Ecto neural progenitor cell (in vitro differentiated cells): ENCODE data around the gene CDC45.
"Not testable (repeated sequence)": the region's sequence is repeated elsewhere in the genome, so short reads cannot be mapped to it uniquely, and the experiment has no call there.

ENCODE experiments used
- DNase-seq: peaks from one replicate; pipeline ENCODE4 v3.0.0-alpha.2; 2018; ENCODE audit warnings: low spot score

The CDC45 gene

GRCh38 chr22:19479355-19480172 lies at the start of gene CDC45:
Gene CDC45, plus strand, starts transcription at chr22:19479920. Its CDS starts 49 bp downstream, at chr22:19479969.
- DNase-seq: peak; percentile 96

DNA sequence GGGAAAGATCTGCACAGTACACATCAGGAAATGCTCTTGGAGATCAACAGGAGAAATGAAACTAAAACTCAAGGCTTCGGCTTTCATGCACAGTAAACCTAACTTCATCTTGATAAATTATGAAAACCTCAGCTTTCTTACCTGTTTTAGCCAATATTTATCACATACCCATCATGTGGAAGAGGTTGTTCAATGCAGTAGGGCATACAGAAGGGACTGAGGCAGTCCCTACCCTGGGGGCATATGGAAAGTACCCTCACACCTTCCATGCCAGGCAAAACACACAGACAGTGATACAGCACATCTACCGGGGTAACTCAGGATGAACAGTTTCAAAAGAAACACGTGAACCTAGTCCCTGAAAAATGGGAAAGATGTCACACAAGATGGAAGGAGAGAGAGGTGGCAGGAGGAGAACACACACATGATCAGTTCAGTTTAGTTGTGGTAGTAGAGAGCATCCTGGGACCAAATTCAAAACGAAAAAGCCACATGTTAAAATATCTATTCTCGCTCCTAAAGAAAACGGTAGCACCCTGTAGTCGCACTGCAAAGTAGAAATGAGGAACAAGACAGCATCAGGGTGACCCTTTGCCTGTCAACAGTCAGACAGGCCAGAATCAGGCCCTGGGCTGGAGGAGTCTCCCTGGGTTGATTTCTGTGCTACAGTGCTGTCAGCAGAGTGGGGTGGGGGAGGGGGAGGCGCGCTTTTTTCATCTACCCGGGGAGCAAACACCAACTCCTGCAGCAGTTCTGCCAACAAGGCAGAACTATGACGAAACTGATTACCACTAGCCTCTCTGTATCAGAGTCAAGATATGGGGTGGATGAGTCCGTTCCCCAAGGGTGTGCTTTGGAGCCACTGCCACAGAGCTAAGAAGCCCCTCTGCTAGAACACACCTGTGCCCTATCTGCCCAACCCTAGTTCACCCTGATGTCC lies 49.5 kb upstream of the CDC45 start:
- no peak for DNase-seq

- DNase-seq: peak; percentile 66
Observed at GRCh38 chr22:19430890-19431541, 48.7 kb upstream of the CDC45 start.

DNA sequence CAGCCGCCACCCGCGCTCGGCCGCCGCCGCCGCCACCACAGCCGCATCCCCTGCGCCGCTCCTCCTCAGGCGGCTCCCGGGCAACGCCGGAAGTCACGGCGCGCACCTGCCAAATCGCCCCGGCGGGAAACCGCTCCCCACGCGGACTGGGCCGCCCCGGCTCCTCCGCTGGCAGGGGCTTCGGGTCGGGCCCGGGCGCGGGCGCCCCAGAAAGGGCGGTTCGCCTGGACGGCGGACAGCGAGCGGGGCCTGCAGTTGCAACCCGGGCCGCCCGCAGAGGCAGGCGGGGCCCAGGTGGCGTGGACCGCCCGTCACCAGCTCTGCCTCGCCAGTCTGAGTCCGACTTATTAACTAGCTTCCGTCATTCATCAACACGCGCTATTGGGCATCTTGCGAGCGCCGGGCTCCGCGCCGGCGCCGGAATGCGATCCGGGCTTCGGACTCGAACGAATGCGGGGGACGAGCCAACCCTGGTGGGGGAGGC lies 48.0 kb upstream of the CDC45 start, which contains the start of gene HIRA:
HIRA (minus strand) TSS at position 85 of the 484 bp plus-strand sequence. CDS start 257 bp downstream, outside the sequence.
- peak; percentile 92 for DNase-seq

DNA sequence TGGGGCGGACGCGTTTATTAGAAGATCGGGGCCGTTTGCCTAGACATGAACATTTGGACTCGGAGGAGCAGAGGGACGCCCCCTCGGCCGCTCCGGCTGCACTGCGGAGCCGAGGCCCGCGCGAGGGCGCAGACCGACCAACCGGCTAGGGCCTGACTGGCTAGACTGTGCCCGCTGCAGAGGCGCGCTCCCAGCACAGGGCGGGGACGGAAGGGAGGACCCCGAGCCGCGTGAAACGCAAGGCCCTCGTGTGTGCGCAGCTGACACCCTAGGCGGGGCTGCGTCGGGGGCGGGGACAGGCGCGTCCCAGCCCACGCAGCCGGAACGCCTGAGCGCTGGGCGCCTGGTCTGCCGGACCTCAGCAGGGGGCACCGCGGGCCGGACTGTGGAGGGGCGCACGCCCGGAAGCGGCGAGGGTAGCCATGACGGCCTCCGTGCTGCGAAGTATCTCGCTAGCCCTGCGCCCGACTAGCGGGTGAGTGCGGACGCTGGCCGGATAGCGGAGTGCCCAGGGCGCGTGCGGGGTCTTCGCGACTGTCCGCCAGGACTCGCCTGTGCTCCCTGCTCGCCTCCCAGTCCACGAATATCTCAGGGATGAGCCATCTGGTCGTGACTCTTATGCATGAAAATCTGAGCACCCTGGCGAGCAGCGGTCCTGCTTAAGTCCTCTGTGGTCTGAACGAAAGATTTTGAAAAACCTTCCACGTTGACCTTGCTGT lies 47.4 kb upstream of the CDC45 start, which contains the start of gene MRPL40:
MRPL40 (plus strand) TSS at position 413 of the 719 bp plus-strand sequence; CDS start at position 423, 10 bp downstream.
- peak; percentile 92 for DNase-seq

DNA sequence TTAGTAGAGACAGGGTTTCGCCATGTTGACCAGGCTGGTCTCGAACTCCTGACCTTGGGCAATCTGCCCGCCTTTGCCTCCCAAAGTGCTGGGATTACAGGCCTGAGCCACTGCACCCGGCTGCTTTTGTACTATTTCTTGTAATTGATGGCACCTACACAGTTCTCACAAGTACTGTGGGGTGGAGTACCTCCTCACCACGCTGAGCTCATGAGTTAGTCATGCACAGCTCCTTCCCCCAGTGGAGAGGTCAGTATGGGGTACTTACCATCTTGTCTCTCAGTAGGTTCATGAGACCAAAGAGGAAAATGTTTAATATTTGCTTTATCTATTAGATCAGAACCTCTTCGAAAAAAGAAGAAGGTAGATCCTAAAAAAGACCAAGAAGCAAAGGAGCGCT lies 45.3 kb upstream of the CDC45 start:
- no peak for DNase-seq

GRCh38 chr22:19434829-19435580 lies 44.7 kb upstream of the CDC45 start:
- DNase-seq: no peak

- not testable (repeated sequence) for DNase-seq
Observed at GRCh38 chr22:19436444-19437161, 43.1 kb upstream of the CDC45 start.

- no peak for DNase-seq
Observed at GRCh38 chr22:19438298-19438697, 41.4 kb upstream of the CDC45 start.

DNA sequence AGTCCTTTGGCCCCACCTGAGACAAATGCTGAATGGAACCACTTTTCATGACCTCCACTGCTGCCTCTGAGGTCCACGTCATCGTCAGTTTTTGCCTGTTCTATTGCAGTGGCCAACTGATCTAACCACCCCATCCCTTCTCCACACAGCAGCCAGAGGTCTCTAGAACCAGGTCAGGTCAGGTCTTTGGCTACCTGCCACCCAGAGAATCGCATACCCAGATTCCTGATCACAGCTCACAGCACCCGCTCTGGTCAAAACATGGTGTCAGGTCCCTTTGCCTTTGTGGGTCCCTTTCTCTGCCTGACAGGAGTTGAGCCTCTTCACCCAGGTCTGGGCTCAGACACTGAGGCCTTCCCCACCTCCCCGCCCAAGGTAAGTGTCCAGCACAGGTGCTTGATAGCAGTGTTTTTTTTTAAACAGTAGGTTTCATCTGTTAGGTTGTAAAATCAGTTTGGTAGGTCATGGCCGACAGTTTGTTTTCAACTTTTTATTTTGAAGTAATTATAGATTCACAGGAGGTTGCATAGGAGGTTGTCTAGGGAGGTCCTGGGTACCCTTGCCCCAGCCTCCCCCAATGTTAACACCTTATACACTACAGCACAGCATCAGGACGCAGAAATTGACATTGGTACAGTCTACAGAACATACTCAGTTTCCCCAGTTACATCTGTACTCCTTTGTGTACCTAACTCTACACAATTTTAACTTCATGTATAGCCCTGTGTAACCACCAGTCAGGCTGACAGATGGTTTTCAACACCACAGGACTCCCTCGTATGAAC lies 39.1 kb upstream of the CDC45 start:
- no peak for DNase-seq

DNA sequence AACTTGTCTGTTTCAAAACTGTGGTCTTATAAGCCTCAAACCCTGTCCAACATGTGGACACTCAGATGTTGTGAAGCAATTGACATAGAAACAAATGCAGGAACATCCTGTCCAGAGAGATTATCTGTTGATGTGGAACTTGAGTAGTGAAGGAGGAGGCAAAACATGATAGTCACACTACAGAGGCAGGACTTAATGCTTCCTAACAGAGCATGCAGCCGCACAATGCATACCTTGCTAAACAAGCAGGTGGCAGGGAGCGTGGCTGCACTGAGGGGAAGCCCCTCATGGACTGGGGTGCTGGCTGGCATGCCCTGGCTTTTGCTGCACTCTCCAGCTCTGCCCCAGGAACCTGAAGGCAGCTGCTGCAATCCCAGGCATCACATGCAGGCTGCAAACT lies 37.6 kb upstream of the CDC45 start:
- no peak for DNase-seq

GRCh38 chr22:19443544-19444211 lies 36.0 kb upstream of the CDC45 start:
- DNase-seq: no peak

GRCh38 chr22:19445279-19445982 lies 34.3 kb upstream of the CDC45 start:
- not testable (repeated sequence) for DNase-seq

DNA sequence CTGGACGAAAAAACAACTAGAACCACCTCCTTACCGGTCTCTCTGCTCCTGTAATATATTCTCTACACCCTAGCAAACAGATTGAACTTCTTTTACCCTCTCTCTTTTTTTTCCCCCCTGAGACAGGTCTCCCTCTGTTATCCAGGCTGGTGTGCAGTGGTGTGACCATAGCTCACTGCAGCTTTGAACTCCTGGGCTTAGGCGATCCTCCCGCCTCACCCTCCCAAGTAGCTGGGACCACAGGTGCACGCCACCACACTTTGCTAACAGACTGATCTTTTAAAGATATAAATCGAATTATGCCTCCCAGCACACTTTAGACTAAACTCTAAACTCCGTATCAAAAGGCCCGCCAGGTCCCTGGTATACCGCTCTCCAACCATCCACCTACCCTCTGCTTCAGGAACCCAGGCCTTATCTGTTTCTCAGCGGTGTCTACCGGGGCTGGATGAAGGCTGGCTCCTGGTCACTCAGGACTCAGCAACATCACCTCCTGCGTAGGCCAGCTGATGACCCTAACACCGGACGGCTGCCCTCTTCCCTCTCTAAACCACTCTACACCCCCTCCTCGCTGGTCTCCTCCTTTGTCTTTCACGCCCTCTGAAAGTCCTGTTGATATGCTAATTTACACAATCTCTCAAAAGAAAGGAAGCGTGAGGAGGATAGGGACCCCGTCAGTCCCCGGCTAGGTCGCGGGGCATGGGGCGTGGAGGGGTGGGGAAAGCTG lies 33.0 kb upstream of the CDC45 start:
- no peak for DNase-seq

- DNase-seq: peak; percentile 94
Observed at GRCh38 chr22:19447330-19448075, 32.2 kb upstream of the CDC45 start, which contains the start of gene C22orf39. Gene C22orf39, minus strand, starts transcription at chr22:19447711. Its CDS starts 23 bp downstream, at chr22:19447688.

DNA sequence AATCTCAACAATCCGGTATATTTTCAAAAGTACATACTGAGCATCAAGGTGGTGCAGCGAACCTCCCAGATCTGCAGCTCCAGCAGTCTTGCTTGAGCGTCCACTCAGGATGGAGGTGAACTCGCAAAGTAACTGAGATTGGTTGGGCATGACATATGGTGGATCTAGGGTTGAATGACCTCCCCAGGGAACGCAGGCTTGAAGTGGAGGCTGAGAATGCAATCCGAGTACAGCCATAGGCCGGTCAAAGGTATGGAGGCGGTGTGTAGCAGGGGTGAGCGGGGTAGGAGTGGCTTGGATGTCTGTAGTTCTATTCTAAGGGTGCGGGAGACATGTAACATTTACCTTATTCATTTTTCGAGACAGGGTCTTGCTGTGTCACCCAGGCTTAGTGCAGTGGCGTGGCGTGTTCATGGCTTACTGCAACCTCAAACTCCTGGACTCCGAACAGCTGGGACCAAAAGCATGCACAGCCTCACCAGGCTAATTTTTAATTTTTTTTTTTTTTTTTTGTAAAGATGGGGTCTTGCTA lies 31.6 kb upstream of the CDC45 start:
- DNase-seq: peak; percentile 64
